Ectodermal cell (in vitro differentiated cells): ENCODE data around the gene CXCR5.

Source experiments
- H3K27ac ChIP-seq: 2 replicates; pipeline ENCODE4 v1.7.0; 2013; ENCODE audit warnings: mild to moderate bottlenecking, low read depth, low read length; ENCODE audit not compliant: insufficient read depth, poor library complexity, severe bottlenecking
- H3K27me3 ChIP-seq: 2 replicates; pipeline ENCODE4 v1.7.0; 2013; ENCODE audit warnings: mild to moderate bottlenecking, low read length; ENCODE audit not compliant: insufficient read depth, control insufficient read depth, poor library complexity, severe bottlenecking
- H3K36me3 ChIP-seq: one replicate; pipeline ENCODE4 v1.7.0; 2013; ENCODE audit warnings: low read length; ENCODE audit not compliant: control insufficient read depth, insufficient read depth
- H3K4me1 ChIP-seq: one replicate; pipeline ENCODE4 v1.7.0; 2013; ENCODE audit warnings: low read length; ENCODE audit not compliant: control insufficient read depth, insufficient read depth
- H3K4me3 ChIP-seq: 2 replicates; pipeline ENCODE4 v1.7.0; 2013; ENCODE audit warnings: low read depth, low read length, control low read depth; ENCODE audit not compliant: insufficient read depth
- H3K9me3 ChIP-seq: 2 replicates; pipeline ENCODE4 v1.7.0; 2013; ENCODE audit warnings: mild to moderate bottlenecking, low read length, moderate library complexity; ENCODE audit not compliant: control insufficient read depth
- WGBS, 2 experiments: methylation state at CpG; one replicate each; pipeline ENCODE4 v1.1.7; 2013; ENCODE audit warnings: missing lambda C conversion rate in 2 of 2; 5-methylcytosine and 5-hydroxymethylcytosine counted together

Gene CXCR5

DNA sequence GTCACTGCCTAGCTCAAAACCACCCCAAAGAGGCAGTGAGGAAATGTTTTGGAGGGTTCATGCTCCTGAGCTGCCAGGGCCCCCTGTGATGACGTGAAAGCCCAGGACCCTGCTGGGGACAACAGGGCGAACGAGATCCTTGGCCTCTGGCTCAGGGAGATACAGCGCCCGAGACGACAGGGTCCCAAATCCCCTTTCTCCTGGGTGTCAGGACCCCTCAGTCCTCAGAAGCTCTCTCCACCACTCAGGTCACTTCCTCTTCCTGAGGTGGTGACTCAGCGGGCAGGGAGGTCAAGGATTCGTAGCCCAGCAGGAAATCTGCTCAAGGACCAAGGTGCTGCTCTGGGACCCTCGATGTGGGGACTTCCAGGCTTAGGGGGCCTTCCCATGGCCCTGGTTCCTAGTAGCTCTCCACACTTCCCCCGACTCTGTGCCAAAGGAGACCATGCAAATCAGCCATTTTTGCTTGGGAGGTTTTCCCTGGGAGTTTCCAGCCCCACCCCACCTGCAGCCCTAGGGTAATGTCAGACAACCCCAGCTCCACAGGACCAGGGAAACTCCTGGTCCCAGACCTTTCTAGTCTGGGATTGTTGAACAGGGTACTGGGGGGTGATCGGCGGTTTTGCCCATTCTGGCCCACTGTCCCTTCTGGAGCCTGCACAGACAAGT lies 29.2 kb downstream of the CXCR5 start:
- no peak overlapping the region for H3K4me3 ChIP-seq

DNA sequence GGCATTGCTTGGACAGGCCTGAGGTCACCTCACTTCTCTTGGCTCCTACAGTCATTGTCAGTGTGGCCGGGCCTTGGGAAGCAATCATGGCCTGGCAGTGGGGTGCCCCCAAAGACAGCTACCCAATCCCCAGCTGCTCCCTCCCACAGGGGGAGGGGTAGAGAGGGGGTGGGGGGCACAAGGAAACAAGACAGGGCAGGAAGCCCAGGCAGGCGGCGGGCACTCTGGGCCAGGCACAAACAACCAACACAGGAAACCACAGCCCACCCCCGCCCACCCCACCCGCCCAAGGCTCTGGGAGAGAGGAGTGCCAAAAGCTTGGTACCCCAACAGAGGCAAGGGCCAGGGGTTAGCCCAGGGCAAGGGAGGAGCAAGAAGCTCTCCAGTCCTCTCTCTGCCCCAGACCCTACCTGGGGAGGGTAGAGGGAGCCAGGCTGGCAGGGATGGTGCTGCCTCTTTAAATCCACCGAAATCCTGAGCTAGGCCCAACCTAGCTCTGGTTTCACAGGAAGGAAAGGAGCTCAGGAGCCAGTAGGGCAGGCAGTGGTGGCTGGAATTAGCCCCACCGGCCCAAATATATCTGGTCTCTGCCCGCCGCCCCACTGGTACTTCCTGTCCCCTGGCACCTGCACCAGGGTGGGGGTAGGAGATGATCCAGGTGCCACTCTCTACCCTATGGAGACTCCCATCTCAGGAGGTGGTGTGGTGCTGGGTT lies 29.9 kb downstream of the CXCR5 start:
- no peak overlapping the region for H3K27ac ChIP-seq
- no peaks in the 10 kb centered on the region for H3K27me3 ChIP-seq
- 52 to 67% methylated on average over 7 to 9 of the region's 9 CpGs for WGBS, 2 experiments
- H3K4me3 ChIP-seq = no peak overlapping the region
- H3K36me3 ChIP-seq = no peaks in the 10 kb centered on the region
- peaks cover 84% of the 10 kb centered on the region for H3K4me1 ChIP-seq
- no peaks in the 10 kb centered on the region for H3K9me3 ChIP-seq

More for the DNA sequence above, 29.2 kb downstream of the CXCR5 start:
- peaks cover 91% of the 10 kb centered on the region for H3K4me1 ChIP-seq
- no peaks in the 10 kb centered on the region for H3K9me3 ChIP-seq
- H3K27ac ChIP-seq = no peak overlapping the region
- H3K36me3 ChIP-seq = no peaks in the 10 kb centered on the region
- 50 to 54% methylated on average over 12 of the region's 12 CpGs for WGBS, 2 experiments
- no peaks in the 10 kb centered on the region for H3K27me3 ChIP-seq

DNA sequence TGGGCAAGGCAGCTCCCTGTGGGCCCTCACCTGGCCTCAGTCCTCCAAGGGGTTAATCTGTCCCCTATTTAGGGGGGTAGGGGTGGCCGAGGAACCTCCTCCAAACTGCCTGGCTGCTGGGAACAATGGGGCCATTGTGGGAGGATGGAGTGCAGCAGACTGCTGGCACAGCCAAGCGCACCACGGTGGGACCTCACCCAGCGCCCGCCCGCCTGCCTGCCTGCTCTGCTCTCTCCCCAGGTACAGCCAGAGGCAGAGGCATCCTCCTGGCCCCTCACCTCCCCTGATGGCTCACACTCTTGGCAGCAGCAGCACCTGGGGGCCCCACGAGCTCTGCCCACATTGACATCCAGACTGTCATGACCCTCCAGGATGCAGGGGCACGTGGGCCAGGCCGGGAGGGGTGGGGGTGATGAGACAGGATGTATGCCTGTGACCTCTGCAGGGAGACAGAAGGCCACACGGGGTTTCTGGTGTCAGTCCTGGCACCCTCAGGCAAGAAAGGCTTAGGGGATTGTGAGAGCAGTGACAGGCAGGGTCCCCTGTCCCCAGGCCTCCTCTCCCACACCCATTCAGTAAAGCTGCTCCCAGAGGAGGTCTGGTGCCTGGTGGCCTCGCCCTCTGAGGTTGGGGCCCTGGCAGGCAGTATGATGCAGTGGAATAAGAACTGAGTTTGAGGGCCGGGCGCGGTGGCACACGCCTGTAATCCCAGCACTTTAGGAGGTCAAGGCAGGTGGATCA lies 30.7 kb downstream of the CXCR5 start:
- H3K4me1 ChIP-seq = peaks cover 81% of the 10 kb centered on the region
- H3K27me3 ChIP-seq = no peaks in the 10 kb centered on the region
- no peak overlapping the region for H3K27ac ChIP-seq
- no peaks in the 10 kb centered on the region for H3K36me3 ChIP-seq
- H3K4me3 ChIP-seq = no peak overlapping the region
- no peaks in the 10 kb centered on the region for H3K9me3 ChIP-seq
- WGBS, 2 experiments = 45 to 46% methylated on average over 15 of the region's 15 CpGs

GRCh38 chr11:118914987-118915386 lies 31.3 kb downstream of the CXCR5 start:
- no peak overlapping the region for H3K4me3 ChIP-seq
- WGBS, 2 experiments = 88 to 91% methylated on average over 4 of the region's 4 CpGs
- H3K36me3 ChIP-seq = no peaks in the 10 kb centered on the region
- H3K27me3 ChIP-seq = no peaks in the 10 kb centered on the region
- H3K9me3 ChIP-seq = no peaks in the 10 kb centered on the region
- no peak overlapping the region for H3K27ac ChIP-seq
- peaks cover 81% of the 10 kb centered on the region for H3K4me1 ChIP-seq

DNA sequence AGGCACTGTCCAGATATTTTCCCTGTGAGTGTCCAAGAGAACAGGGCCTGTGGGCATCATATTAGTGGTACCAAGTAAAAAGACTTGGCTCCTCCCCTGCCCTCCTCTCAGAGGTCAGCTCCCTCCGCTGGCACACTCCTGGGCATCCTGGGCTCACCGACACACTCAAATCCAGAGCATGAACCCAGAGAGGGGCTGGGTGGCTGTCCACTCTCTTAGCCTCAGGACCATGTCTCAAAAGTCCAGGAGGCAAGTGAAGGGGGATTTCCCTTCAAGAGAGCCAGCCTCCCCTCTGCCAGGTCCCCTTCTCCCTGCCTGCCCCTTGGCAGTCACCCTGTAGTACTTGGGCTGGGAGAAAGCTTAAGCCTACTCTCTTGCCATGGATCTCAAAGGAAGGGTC lies 31.7 kb downstream of the CXCR5 start:
- Histone ChIP-seq H3K36me3 (no peaks in the 10 kb centered on the region), H3K9me3 (no peaks in the 10 kb centered on the region), H3K27ac (no peak overlapping the region), H3K4me3 (no peak overlapping the region), H3K27me3 (no peaks in the 10 kb centered on the region), H3K4me1 (peaks cover 82% of the 10 kb centered on the region)
- 92 to 93% methylated on average over 2 of the region's 2 CpGs for WGBS, 2 experiments

DNA sequence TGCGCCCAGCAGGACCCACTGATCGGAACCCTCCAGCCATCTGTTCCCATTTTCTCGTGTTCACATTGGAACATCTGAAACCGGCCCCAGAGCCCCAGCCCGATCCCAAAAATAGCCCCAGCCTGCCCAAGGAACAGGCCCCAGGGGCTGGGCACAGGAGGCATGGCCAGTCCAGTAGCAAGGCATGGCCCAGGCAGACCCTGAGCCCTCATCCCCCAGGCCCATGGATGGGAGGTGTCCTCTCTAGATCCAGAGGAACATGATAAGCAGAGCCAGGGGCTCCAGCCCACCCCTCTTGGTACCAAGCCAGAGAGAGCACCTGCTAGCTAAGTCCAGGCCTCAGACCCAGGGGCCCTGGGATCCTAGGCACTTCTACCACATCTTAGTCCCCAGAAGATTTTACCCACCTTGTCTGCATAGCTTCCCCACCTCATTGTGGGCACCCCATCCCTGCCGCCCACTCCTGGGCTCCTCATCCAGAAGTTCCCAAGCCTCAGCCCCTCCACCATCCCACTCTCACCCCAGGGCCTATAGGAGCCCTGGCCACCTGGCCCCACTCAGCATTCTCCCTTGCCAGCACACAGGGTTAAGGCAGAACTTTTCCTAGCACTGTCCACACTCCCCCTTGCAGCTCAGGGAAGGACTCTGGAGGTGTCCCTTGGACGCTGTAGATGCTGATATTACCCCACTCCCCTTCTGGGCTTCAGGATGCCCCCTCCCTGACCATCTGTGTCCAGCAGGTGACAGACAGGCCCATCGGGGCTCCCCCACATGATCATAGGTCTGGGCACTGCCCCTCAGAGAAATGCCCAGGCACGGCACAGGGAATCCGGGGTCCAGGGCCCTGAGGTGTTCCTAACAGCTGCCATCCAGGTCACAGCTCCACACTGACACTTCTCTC lies 32.5 kb downstream of the CXCR5 start:
- WGBS, 2 experiments = 59 to 61% methylated on average over 10 of the region's 10 CpGs

DNA sequence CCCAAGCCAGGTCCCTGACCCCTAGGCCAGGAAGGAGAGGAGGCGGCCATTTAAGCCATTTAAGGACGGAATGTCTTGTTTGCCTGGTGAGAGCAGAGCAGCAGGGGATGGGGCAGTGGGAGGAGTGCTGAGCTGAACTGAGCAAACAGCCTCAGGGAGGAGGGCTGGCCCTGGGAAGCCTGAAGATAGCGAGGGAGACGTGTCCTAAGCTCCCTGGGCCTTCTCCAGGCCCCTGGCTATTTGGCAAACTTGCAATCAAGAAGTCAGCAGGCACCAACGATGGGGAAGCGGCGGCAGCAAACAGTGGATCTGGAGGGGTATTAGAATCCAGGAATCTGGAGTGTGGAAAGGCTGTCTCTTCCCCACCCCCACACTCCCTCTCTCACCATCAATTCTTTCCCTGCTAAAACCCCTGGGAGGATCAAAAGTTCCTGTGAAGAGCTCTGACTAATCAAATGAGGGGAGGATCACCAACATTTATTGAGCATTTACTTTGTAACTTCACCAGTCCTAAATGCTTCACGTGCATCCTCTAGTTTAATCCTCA lies 33.2 kb downstream of the CXCR5 start:
- H3K9me3 ChIP-seq = no peaks in the 10 kb centered on the region
- H3K4me1 ChIP-seq = peaks cover 84% of the 10 kb centered on the region
- WGBS, 2 experiments = 1 to 2% methylated on average over 8 of the region's 8 CpGs
- no peaks in the 10 kb centered on the region for H3K27me3 ChIP-seq
- H3K27ac ChIP-seq = peak overlapping the region; percentile 84
- H3K36me3 ChIP-seq = no peaks in the 10 kb centered on the region
- H3K4me3 ChIP-seq = no peak overlapping the region

More for the DNA sequence above, 32.5 kb downstream of the CXCR5 start:
- no peaks in the 10 kb centered on the region for H3K27me3 ChIP-seq
- H3K9me3 ChIP-seq = no peaks in the 10 kb centered on the region
- no peak overlapping the region for H3K4me3 ChIP-seq
- H3K36me3 ChIP-seq = no peaks in the 10 kb centered on the region
- H3K27ac ChIP-seq = peak overlapping the region; percentile 84
- H3K4me1 ChIP-seq = peaks cover 84% of the 10 kb centered on the region

- H3K27ac ChIP-seq = peak overlapping the region; percentile 84
- H3K36me3 ChIP-seq = no peaks in the 10 kb centered on the region
- no peak overlapping the region for H3K4me3 ChIP-seq
- WGBS, 2 experiments = 21 to 23% methylated on average over 13 of the region's 13 CpGs
- no peaks in the 10 kb centered on the region for H3K9me3 ChIP-seq
- peaks cover 84% of the 10 kb centered on the region for H3K4me1 ChIP-seq
- no peaks in the 10 kb centered on the region for H3K27me3 ChIP-seq
Observed at GRCh38 chr11:118917481-118918127, 33.9 kb downstream of the CXCR5 start.

GRCh38 chr11:118918128-118918685 lies 34.5 kb downstream of the CXCR5 start:
- H3K27me3 ChIP-seq = no peaks in the 10 kb centered on the region
- no peaks in the 10 kb centered on the region for H3K9me3 ChIP-seq
- H3K27ac ChIP-seq = peak overlapping the region; percentile 84
- 10 to 11% methylated on average over 13 to 14 of the region's 14 CpGs for WGBS, 2 experiments
- H3K36me3 ChIP-seq = no peaks in the 10 kb centered on the region
- peaks cover 84% of the 10 kb centered on the region for H3K4me1 ChIP-seq
- no peak overlapping the region for H3K4me3 ChIP-seq
